GM18519 (cell line): ENCODE results near the gene BMAL1.

Experiments used
- ATAC-seq: cut with Tn5 transposase; IDR thresholded peaks from one replicate; pipeline ENCODE4 v1.9.1; 2021; ENCODE audit warnings: mild to moderate bottlenecking, moderate library complexity; ENCODE audit not compliant: unreplicated experiment, low FRiP score

The BMAL1 gene

DNA sequence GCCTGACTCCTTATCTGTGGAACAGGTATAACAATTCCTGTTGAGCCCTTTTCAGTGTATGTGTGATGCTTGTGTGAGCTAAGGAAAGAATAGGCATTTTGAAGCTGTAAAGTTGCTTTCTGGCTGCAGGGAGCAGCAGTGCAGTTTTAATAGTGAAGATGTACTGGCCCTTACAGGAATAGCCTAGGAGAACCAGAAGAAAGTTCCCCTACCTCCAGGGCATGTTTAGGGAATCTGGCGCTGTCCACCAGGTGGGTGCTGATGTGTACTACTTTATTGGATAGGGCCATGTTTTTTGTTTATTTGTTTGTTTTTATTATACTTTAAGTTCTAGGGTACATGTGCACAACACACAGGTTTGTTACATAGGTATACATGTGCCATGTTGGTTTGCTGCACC, 11.5 kb downstream of the BMAL1 start:
- ATAC-seq = no peak

DNA sequence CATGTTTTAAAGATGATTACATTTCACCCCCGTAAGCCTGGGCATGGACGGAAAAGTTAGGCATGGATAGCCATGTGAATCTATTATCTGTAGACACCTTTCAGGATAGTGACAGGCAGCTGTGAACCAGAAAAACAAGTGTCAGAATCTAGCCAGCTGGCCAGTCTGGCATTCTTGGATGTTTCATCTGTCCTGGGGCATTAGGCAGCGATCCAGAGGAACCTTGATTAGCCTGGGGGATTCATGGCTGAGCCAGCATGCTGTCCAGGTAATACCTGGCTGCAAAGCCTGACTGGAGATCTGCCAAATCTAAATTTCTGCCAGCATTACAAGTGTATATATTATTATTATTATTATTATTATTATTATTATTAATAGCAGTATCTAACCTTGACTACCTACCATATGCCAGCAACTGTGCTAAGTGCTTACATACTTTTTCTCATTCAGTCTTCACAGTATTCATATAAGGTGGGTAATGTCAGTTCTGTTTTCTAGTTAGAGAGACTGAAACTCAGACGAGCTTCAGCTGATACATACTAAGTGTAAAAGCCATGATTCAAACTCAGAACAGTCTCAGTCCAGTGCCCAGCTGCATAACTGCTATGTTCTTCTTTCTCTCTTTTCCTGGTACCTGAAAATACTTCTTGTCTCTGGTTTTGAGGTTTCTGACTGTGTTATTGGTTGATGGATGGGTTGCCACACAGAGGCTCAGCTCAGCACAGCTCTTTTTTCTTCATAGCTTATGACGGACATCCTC, 12.8 kb downstream of the BMAL1 start:
- ATAC-seq = no peak

DNA sequence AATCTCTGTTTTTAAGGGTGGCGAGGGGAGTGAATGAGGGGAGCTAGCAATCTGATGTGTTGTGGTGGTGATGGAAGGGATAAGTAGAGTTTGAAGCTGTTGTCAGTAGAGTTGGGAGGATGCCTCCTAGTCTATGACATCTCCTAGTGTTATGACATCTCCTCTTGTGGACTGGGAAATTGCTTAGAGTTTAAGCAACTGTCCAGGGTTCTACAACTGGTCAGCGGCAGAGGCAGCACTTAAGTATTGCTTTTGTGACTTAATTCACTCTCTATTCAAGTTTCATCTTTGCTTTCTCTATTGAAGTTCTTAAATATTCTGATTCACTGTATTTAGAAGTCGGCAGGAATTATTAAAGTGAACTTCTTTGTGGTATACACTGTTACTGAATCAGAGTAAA, 13.8 kb downstream of the BMAL1 start:
- no peak for ATAC-seq

DNA sequence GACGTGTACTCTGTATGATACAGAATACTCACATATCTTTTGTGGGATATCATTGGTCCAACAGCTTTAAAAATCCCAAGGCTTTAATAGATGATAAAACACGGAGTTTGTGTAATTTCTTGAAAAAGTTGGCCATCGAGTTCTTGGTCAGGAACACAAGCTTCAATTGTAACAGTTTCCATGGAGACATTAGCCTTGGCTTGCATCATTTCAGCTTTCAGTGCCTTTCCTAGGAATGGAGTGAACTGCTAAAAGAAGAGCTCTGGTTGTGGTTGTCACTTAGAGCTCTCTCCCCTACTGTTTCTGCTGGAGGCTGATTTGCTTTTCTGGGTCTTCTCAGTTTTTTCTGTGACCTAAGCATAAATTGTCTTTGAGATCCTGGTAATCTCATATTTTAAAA, 14.2 kb downstream of the BMAL1 start:
- no peak for ATAC-seq

DNA sequence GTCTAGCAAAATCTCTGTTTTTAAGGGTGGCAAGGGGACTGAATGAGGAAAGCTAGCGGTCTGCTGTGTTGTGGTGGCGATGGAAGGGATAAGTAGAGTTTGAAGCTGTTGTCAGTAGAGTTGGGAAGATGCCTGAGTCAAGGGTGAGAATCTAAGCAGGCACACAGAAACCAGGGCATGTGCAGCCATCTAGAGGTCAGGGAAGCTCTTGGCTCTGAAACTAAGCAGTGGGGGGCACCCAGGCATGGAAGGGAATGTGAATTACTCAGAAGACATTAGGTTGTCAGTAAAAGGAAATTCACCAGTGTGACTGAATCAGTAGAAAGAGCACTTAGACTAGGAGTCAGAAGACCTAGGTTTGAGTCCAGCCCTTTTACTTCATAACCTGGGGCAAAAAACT, 15.4 kb downstream of the BMAL1 start:
- no peak for ATAC-seq

DNA sequence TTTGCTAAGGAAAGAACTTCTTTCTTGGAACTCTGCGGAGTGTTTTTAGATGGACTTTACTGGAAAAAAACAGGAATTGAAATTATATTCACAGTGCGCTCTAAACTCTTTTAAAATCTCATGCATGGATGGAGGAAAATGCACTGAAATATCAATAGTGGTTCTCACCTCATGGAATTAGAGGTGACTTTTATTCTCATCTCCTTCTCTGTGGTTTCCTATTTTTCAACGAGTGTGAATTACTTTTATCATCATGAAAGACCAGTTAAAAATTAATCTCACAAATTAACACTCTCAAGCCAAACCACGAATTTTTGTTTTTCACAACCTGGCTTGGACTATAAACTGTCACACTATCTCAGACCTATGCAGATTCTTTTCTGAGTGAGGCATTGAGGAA, 16.6 kb downstream of the BMAL1 start:
- no peak for ATAC-seq

DNA sequence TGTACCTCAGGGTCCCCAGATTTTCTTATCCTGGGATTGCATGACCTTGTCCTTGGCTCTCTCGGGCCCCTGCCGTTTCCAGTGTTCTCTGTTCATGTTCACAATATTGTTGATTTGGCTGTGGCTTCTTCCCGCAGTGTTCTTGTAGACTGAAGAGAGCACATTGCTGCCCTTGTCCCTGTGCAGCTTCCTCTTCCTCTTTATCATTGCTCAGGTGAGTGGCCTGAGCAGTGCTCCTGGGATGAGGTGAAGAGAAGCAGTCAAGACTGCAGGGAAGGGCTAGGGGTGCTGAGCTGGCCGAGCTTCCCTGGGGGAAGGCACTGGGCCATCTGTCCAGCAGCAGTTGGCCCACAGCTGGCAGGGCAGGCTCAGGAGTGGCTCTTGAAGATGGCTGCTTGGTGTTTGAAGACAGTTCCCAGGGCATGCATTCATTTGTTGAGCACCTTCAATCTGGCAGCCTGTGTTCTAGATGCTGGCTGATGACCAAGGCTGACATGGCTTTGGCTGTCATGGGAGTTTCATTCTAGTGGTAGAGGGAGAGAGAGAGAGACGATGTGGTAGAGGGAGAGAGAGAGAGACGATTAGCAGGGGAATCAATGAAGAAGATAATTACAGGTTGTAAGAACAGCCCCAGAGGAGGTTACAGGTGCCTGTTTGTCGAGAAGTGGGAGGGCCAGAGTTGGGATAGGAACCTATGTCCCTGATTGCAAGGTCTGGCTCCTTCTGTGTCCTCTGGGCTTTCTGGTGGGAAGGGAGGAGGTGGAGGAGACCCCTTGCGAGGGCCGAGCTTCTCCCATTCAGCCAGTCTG, 17.4 kb downstream of the BMAL1 start:
- no peak for ATAC-seq

DNA sequence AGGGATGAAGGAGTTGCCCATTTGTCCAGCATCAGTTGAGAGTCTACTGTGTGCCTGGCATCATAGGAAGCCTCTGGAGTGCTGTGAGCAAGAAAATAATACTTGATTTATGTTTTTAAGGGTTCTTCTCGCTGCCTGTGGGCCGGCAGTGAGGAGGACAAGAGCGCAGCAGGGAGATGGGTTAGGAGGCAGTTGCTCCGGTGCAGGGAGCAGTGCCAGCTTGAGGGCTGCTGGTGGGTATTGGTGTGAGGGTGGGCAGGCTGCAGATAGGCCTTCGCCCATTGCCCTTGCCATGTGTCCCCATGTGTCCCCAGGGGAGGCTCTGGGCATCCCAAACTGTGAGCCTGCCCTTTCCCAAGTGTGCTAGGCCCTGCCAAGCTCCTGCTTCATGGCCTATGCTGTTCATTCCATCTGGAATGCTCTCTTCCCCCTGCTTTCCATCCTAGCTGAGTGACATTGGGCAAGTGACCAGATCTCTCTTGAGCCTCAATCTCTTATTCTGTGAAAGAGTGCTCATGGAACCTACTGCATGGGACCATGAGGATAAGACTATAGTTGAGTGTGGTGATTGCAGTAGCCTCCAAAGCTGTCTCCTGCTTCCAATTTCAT, 19.8 kb downstream of the BMAL1 start:
- no peak for ATAC-seq

DNA sequence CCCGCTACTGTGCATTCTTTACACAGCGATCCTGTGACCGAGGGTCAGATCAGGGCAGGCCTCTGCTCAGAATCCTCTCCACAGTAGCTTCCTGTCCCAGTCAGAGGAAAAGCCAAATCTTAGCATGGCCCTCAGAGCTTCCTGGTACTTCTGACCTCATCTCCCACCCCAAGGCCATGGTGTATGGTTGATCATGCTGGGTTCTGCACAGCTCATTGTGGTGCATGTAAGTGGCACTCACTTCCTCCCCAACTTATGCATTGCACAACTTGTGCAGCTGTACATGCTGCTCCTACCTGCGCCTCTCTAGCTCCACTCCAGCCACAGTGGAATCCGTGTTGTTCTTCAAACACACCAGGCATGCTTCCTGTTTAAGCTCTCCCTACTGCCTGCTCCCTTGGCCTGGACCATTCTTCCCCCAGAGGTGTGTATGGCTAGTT, 20.3 kb downstream of the BMAL1 start:
- ATAC-seq = no peak

DNA sequence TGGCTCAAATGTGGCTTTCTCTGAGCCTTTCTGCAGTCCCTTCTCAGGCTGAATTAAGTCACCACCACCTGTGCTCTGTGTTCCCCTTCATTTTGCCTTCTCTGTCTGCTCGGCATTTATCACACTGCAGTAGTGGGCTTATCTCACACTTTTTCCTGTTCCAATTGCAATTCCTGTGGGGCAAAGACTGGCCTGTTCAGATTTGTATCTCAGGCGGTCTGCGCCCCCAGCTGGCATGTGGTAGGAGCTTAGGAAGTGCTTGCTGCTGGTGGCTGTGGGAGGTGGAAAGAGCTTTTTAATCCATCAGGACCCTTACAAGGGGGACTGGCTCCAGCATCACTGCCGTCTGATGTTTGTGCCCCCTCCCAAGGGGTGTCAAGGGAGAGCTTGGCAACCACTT, 21.2 kb downstream of the BMAL1 start:
- ATAC-seq = no peak

DNA sequence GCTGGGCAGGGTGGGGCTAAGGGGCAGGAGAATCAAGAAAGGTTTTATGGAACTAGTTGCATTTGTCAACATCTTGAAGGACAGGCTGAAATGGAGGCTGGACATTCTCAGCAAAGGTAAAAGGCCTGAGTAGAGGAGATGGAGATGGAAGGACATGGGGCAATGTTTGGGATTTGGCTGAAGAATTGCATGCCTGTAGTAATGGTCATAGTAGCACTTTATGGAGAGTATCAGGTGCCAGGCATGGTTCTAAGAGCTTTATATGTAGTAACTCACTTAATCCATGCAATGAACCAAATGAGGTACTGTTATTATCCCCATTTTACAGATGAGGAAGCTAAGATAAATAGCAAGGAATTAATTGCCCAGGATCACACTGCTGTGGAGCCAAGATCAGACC, 23.9 kb downstream of the BMAL1 start:
- ATAC-seq = no peak

DNA sequence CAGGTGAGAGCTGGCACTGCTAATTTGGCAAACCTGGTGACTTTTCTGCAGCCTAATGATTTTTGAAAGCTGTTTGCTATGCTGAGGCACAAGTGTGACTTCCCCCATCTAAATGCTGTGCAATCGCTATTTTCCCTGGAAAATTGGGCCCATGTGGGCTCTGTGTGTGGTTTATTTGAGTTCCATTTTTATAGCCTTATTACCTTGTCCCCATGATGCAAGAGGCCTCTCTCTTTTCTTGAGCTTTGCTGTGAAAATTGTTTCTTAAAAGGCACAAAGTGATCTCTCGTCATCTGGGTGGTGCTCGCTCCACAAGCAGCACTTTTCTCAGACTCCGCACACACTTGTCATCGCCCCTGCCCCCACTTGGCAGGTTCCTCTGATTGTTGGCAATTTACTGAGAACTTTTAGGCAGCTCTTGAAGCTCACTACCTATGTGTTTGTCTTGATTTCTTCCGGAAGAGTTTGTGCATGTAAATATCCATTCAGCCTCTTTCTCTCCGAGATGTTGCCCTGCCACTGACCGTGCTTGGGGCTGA, 24.9 kb downstream of the BMAL1 start:
- ATAC-seq = no peak

DNA sequence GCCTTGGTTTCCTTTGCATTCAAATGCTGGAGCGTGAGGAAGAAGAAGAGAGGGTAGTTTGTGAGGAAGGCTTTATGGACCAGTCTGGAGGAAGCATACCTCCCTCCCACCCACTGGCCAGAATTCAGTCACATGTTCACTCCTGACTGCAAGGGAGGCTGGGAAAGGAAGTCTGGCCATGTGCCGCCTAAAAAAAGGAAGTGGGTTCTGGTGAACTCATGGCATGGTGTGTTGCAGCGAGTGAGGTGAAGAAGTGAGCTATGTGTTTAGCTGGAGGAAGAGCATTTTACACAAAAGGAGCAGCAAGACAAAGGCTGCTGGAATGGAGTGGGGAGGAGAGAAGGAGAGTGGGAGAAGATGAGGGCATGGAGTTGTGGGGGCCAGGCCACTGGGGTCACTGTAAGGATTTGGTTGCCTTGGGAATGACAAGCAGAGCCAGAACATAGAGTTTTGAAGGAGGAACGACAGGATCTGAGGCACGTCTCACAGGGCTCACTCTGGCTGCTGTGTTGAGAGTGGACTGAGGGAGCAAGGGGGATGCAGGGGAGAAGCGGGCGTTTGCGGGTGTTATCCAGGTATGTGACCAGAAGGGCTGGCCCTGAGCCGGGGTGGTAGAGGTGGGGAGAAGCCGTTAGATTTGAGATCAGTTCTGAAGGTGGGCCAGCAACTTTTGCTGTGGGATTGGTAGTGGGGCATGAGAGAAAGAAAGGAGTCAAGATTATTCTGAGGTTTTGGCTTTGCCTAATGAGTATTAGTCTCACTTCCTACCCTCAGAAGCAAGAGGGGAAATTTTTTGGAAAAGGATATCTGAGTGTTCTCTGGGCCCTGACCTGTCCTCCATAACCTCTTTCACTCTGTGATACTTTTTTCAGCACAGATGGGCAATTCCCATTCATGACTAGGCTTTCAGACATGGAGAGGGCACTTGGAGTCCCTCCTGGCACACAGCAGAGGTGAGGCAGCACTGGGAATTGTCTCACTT, 26.4 kb downstream of the BMAL1 start:
- ATAC-seq = no peak

DNA sequence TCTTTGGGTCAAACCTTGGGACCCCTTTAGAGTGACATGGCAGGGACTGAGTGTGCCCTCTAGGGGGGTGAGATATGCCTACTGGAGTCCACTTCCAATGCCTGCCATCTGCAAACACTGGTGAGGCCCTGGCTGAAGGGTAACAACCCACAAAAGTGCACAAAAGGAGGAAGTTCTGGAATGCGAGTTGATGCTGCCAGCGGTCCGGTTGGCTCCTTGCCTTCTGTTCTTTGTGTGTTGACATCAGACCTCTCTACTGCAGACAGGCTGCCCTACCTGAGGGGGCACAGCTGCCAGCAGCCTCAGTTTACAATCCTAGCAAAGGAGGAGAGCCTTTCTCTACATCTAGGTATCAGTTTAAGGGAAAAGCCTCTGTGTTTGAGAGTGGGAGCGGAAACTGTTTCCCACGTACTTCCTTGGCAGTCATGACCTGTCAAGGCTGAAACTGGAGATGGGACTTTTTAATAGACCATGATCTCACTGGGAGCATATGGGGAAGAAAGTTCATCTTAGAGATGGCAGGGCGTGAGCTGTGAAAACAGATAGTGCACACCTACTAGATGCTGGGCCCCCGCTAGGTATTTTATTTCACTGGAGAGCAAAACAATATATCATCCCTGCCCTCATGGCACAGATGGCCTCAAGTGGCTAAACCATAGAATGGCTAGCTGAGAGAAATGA, 27.2 kb downstream of the BMAL1 start:
- ATAC-seq = no peak

DNA sequence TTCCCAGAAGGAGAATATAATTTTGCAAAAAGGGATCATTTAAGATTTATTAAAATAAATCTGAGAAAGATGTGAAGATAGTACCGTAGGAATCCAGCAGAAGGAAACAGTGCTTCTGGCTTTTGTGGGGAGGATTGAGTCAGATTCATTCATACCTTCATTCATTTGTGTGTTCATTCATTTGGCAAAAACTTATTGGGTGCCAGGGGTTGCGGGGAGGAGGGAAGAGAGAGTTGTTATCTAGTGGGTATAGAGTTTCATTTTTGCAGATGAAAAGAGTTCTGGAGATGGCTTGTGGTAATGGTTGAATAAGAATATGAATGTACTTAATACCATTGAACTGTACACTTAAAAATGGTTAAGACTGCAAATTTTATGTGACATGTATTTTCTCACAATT, 31.1 kb downstream of the BMAL1 start:
- ATAC-seq = no peak

DNA sequence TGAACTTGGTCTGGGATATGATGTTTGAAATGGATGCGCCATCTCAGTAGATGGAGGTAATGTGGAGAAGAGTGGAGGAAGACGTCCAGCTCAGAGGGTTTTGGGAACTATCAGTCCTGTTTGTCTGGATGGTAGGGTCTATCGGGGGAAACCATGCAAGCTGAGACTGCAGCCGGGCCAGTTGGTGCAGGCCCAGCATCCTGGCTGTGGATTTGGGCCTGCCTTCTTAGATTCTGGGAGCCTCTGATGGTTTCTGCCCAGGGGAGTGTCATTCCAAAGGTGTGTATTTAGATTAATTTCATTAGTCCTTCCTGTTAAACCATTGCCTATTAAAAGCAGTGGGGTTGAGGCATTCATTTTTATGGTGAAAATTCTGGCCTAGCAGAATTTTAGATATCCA, 31.6 kb downstream of the BMAL1 start:
- ATAC-seq = no peak

DNA sequence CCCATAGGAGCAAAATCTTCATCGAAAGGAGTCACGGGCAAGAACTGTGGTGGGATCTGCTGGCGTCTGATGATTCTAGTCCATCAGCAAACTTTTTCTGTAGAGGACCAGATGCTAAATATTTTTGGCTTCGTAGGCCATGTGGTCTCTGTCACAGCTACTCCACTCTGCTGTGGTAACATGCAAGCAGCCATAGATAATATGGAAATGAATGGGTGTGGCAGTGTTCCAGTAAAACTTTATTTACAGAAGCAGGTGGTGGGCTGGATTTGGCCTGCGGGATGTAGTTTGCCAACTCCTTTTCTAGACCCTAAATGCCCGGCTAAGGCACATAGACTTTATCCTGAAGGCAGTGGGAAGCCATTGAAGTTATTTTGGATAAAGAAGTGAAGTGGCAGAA, 32.9 kb downstream of the BMAL1 start:
- no peak for ATAC-seq

DNA sequence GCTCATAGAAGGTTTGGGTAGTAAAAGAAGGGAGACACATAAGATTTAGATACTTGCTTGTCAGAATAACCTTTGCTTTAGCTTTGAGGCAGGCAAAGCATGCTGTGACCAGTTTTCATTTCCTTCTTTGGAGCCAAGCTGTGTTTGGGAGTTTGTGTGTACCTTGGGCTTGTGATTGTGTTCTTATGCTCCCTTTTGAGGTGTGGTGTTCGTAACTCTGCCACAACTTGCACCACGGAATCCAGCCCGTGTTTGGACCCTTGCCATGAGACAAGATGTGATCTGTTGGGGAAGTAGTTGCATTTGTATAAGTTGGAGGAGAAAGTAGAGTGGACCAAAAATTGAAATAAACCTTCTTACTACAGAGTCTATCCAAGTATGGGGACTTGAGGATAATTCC, 34.0 kb downstream of the BMAL1 start:
- no peak for ATAC-seq

DNA sequence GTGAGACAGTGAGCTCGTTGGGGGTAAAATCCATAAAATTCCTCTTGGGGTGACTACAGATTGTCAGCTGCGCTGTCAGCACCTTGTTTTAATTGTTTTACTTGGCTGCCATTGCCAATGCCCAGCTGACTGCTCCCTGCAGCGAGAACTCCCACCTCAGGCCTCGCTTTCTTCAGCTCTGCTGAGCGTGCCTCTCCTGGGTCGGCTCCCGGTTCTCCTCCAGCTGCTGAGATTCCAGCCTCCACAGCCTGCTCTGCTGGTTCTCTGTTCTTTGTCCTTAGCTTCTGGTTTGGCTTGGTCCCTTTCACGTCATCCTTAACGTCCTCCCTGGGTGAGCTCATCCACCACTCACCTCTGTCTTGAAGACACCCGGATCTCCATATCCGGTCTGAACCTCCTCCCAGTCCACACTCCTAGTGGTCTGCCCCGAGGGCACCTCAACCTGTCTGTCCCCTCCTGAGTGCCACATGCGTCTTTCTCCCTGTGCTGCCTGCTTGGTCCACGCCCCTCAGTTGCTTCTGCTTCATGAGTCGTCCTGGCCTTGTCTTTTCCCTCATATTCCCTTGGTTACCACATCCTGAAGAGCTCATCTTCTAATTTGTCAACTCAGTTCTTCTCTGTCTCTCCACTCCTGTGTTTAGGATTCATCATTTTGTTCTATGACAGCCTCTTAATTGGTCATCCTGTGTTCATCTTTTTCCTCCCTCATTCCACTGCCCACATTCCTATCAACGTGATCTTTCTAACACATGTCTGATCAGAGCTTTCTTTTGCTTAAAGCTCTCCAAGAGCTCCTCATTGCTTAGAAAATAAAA, 35.6 kb downstream of the BMAL1 start:
- ATAC-seq = no peak
